HepG2 (cell line): Measurements from ENCODE around the gene AREL1. TPM values are rescaled to one million over a fixed set of nuclear protein-coding genes. Genes with fewer than 3 reads are reported as not detected.

Experiments
- ATAC-seq: fragments of 200-7000 bp; cut with Tn5 transposase; 3 replicates; pipeline ENCODE4 v1.9.1; 2020; ENCODE audit warnings: mild to moderate bottlenecking, moderate library complexity
- BruUV-seq: library from RNA; stranded (reverse); fragments of 400-500 nt; replicated peaks from 2 replicates; lab custom pipeline; 2021; lab: Mats Ljungman, UMichigan
- CTCF ChIA-PET: fragments of 300-600 bp; formaldehyde crosslinking; extraction: SDS; loops from one replicate; lab custom pipeline; 2021; ENCODE audit warnings: low total read pairs, inconsistent platforms, low intra/inter-chr PET ratio; lab: Yijun Ruan, JAX
- POLR2A ChIA-PET: fragments of 350-600 bp; sonication (Branson Sonifier 250); formaldehyde crosslinking; loops from one replicate; lab custom pipeline; 2020; ENCODE audit warnings: antibody characterized with exemption, inconsistent platforms; lab: Yijun Ruan, JAX
- DNase-seq: peaks from one replicate; pipeline ENCODE4 v3.0.0-alpha.2; 2015; ENCODE audit warnings: low spot score
- FAIRE-seq: peaks from 3 replicates; lab custom pipeline; 2011; peaks lifted over from hg19 to GRCh38; lab: Jason Lieb, UNC
- H2AFZ ChIP-seq: one replicate; pipeline ENCODE4 v1.6.1; 2011; ENCODE audit warnings: low read length, inconsistent platforms
- H3K27ac ChIP-seq: fragments of 300-600 bp; 3 replicates; pipeline ENCODE4 v1.8.0; 2011; ENCODE audit warnings: mixed run types, mild to moderate bottlenecking, mixed read lengths, low read length, inconsistent platforms; ENCODE audit not compliant: insufficient read depth; ENCODE audit errors: extremely low read length
- H3K27me3 ChIP-seq, 2 experiments: fragments of 200-600 bp in 1 of 2; 2 replicates in 1 of 2; 3 replicates in 1 of 2; pipeline versions ENCODE4 v1.6.0 to v1.8.0; 2011; ENCODE audit warnings: low read length in 2 of 2, mild to moderate bottlenecking in 2 of 2, moderate library complexity in 2 of 2, inconsistent platforms in 1 of 2; ENCODE audit not compliant: insufficient read depth in 2 of 2, control insufficient read depth in 1 of 2
- H3K36me3 ChIP-seq, 2 experiments: fragments of 200-600 bp in 1 of 2; replicated peaks in 1 of 2; 2 replicates in 1 of 2; 3 replicates in 1 of 2; pipeline versions ENCODE4 v1.5.1 to v1.8.0; 2011; ENCODE audit warnings: low read length in 2 of 2, inconsistent platforms in 1 of 2; ENCODE audit not compliant: insufficient read depth in 2 of 2, control insufficient read depth in 1 of 2
- H3K4me1 ChIP-seq: 2 replicates; pipeline ENCODE4 v1.5.1; 2012; ENCODE audit warnings: low read length, inconsistent platforms; ENCODE audit not compliant: insufficient read depth
- H3K4me2 ChIP-seq: 2 replicates; pipeline ENCODE4 v1.6.0; 2011; ENCODE audit warnings: low read depth, low read length, inconsistent platforms
- H3K4me3 ChIP-seq, 3 experiments: fragments of 200-600 bp in 1 of 3; sonication (generic), shearing (Covaris generic) in 1 of 3; replicated peaks in 1 of 3; 2 replicates each; pipeline ENCODE4 v1.5.1; 2011 to 2016; ENCODE audit warnings: low read length in 3 of 3, inconsistent platforms in 2 of 3, low read depth in 2 of 3, mild to moderate bottlenecking in 2 of 3, control low read depth in 1 of 3, mixed read lengths in 1 of 3; ENCODE audit not compliant: insufficient read depth in 1 of 3
- H3K79me2 ChIP-seq: one replicate; pipeline ENCODE4 v1.6.1; 2011; ENCODE audit warnings: low read length, inconsistent platforms; ENCODE audit not compliant: insufficient read depth
- H3K9ac ChIP-seq: 2 replicates; pipeline ENCODE4 v1.6.0; 2011; ENCODE audit warnings: mild to moderate bottlenecking, low read depth, low read length, inconsistent platforms; ENCODE audit not compliant: insufficient read depth
- H3K9me3 ChIP-seq: 2 replicates; pipeline ENCODE4 v1.5.1; 2012; ENCODE audit warnings: mild to moderate bottlenecking, low read length
- H4K20me1 ChIP-seq: 2 replicates; pipeline ENCODE4 v1.6.0; 2011; ENCODE audit warnings: inconsistent platforms, mild to moderate bottlenecking, low read length, moderate library complexity; ENCODE audit not compliant: insufficient read depth
- HOXA9 ChIP-seq: sonication (generic); formaldehyde crosslinking; IDR thresholded peaks from 2 replicates; pipeline ENCODE4 v1.8.1; 2022; ENCODE audit warnings: missing genetic modification reagents, mild to moderate bottlenecking, moderate library complexity, borderline replicate concordance
- POLR2AphosphoS2 ChIP-seq: IDR thresholded peaks from 2 replicates; pipeline ENCODE4 v1.6.1; 2011; ENCODE audit warnings: low read depth, low read length, improper control_type of control experiment
- RFX1 ChIP-seq: fragments of 450-650 bp; IDR thresholded peaks from 2 replicates; pipeline ENCODE4 v1.6.1; 2017
- TBP ChIP-seq: sonication (generic); formaldehyde crosslinking; IDR thresholded peaks from 2 replicates; pipeline ENCODE4 v1.5.0; 2020; ENCODE audit warnings: missing genetic modification reagents
- YEATS4 ChIP-seq: sonication (generic); formaldehyde crosslinking; IDR thresholded peaks from 2 replicates; pipeline ENCODE4 v1.4.0; 2020; ENCODE audit warnings: missing genetic modification reagents, borderline replicate concordance
- ZFP41 ChIP-seq: sonication (generic); formaldehyde crosslinking; IDR thresholded peaks from 2 replicates; pipeline ENCODE4 v1.4.0; 2020; ENCODE audit warnings: mild to moderate bottlenecking, missing genetic modification reagents, borderline replicate concordance
- ZNF382 ChIP-seq: sonication (generic); formaldehyde crosslinking; IDR thresholded peaks from 2 replicates; pipeline ENCODE4 v1.5.0; 2020; ENCODE audit warnings: missing genetic modification reagents, mild to moderate bottlenecking, borderline replicate concordance
- ZNF530 ChIP-seq: sonication (generic); formaldehyde crosslinking; IDR thresholded peaks from 2 replicates; pipeline ENCODE4 v1.5.0; 2020; ENCODE audit warnings: low read depth, mild to moderate bottlenecking, missing genetic modification reagents
- ZNF558 ChIP-seq: sonication (generic); formaldehyde crosslinking; IDR thresholded peaks from 2 replicates; pipeline ENCODE4 v1.9.0; 2022; ENCODE audit warnings: mild to moderate bottlenecking, missing genetic modification reagents, borderline replicate concordance
- WGBS: methylation state at CpG from one replicate; pipeline ENCODE4 v1.1.6; 2017; ENCODE audit warnings: low lambda C conversion rate; 5-methylcytosine and 5-hydroxymethylcytosine counted together
- in situ Hi-C: cut with HindIII; loops from 2 replicates; pipeline ENCODE4 v1.10.0; 2017; ENCODE audit warnings: low pct_unique_long_range_greater_than_20kb; ENCODE audit not compliant: extremely low pct_ligation_motif_present
- intact Hi-C: fragments of 100-400 bp; cut with micrococcal nuclease; formaldehyde crosslinking; loops from one replicate; pipeline ENCODE4 v1.10.0; 2022; ENCODE audit not compliant: unreplicated experiment
- polyA plus RNA-seq, 8 experiments: library from polyadenylated mRNA; depleted of rRNA in 3 of 8; stranded (reverse) in 7 of 8; unstranded in 1 of 8; fragments of >200 nt; fragmentation: Illumina TruSeq in 4 of 8; extraction: Trizol in 4 of 8; gene quantifications; 2 replicates each; pipeline versions ENCODE4 v1.2.1 to v1.2.3, GENCODE V29; 2011 to 2016; ENCODE audit warnings: low read depth in 4 of 8, missing spikeins in 1 of 8, mixed read lengths in 1 of 8; ENCODE audit not compliant: insufficient read depth in 1 of 8
- total RNA-seq, 5 experiments: library from RNA; depleted of rRNA; stranded (reverse); fragments of >200 nt; fragmentation: Illumina TruSeq; extraction: Trizol; gene quantifications; 2 replicates each; pipeline ENCODE4 v1.2.3, GENCODE V29; 2016; ENCODE audit warnings: low read depth in 1 of 5
- TF ChIP-seq, protein P1 (sequence below): sonication (generic); formaldehyde crosslinking; IDR thresholded peaks from one replicate; pipeline ENCODE4 v1.5.1; 2020; ENCODE audit warnings: mild to moderate bottlenecking, missing genetic modification reagents; ENCODE audit errors: not compliant biosample characterization

Gene AREL1
- total and polyA plus RNA-seq, 2 of the 13 experiments (the other 11 are each of a cell fraction or from before 2014, with no cell fraction given): 21.3 to 25.4 TPM

GRCh38 chr14:74645756-74646470 lies 67.0 kb downstream of the AREL1 start:
- intact Hi-C loops (no loop called here), in situ Hi-C loops (no loop called here)
- CTCF ChIA-PET: no interaction called here
- Histone ChIP-seq H3K4me1 (no peaks in the 10 kb centered on the region), H3K27ac (no peak overlapping the region), H3K9ac (no peak overlapping the region), H3K9me3 (no peaks in the 10 kb centered on the region), H2AFZ (no peak overlapping the region), H3K27me3 (no peaks in the 10 kb centered on the region; a peak in 2 of 5 replicates)
- WGBS: 40% methylated on average over 13 of the region's 13 CpGs
- ATAC-seq (no peak), FAIRE-seq (no peak)
- POLR2A ChIA-PET: interaction anchor here (0.7 kb wide), 1 partner anchor 117 kb away, joined by 3 read pairs; the partner anchor contains the start of gene YLPM1
- no peak for TF ChIP-seq ZNF382 (CRISPR knock-in tag)
- TF ChIP-seq ZNF530: no peak
- no peak for TF ChIP-seq TBP (CRISPR knock-in tag)
- TF ChIP-seq HOXA9 (CRISPR knock-in tag): no peak
- no peak for TF ChIP-seq ZFP41 (CRISPR knock-in tag)
- no peak for TF ChIP-seq POLR2AphosphoS2
- TF ChIP-seq, protein P1, sequence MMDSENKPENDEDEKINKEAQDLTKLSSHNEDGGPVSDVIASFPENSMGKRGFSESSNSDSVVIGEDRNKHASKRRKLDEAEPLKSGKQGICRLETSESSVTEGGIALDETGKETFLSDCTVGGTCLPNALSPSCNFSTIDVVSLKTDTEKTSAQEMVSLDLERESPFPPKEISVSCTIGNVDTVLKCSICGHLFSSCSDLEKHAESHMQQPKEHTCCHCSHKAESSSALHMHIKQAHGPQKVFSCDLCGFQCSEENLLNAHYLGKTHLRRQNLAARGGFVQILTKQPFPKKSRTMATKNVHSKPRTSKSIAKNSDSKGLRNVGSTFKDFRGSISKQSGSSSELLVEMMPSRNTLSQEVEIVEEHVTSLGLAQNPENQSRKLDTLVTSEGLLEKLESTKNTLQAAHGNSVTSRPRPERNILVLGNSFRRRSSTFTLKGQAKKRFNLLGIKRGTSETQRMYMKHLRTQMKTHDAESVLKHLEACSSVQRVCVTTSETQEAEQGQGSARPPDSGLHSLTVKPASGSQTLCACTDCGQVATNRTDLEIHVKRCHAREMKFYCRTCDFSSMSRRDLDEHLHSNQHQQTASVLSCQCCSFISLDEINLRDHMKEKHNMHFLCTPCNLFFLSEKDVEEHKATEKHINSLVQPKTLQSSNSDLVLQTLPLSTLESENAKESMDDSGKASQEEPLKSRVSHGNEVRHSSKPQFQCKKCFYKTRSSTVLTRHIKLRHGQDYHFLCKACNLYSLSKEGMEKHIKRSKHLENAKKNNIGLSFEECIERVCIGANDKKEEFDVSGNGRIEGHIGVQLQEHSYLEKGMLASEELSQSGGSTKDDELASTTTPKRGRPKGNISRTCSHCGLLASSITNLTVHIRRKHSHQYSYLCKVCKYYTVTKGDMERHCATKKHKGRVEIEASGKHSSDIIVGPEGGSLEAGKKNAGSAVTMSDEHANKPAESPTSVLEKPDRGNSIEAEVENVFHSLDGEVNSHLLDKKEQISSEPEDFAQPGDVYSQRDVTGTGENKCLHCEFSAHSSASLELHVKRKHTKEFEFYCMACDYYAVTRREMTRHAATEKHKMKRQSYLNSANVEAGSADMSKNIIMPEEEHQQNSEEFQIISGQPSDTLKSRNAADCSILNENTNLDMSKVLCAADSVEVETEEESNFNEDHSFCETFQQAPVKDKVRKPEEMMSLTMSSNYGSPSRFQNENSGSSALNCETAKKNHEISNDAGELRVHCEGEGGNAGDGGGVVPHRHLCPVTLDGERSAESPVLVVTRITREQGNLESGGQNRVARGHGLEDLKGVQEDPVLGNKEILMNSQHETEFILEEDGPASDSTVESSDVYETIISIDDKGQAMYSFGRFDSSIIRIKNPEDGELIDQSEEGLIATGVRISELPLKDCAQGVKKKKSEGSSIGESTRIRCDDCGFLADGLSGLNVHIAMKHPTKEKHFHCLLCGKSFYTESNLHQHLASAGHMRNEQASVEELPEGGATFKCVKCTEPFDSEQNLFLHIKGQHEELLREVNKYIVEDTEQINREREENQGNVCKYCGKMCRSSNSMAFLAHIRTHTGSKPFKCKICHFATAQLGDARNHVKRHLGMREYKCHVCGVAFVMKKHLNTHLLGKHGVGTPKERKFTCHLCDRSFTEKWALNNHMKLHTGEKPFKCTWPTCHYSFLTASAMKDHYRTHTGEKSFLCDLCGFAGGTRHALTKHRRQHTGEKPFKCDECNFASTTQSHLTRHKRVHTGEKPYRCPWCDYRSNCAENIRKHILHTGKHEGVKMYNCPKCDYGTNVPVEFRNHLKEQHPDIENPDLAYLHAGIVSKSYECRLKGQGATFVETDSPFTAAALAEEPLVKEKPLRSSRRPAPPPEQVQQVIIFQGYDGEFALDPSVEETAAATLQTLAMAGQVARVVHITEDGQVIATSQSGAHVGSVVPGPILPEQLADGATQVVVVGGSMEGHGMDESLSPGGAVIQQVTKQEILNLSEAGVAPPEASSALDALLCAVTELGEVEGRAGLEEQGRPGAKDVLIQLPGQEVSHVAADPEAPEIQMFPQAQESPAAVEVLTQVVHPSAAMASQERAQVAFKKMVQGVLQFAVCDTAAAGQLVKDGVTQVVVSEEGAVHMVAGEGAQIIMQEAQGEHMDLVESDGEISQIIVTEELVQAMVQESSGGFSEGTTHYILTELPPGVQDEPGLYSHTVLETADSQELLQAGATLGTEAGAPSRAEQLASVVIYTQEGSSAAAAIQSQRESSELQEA (CRISPR knock-in tag): no peak
- no peak for TF ChIP-seq YEATS4 (CRISPR knock-in tag)
- TF ChIP-seq ZNF558: no peak
- TF ChIP-seq RFX1: no peak
- TF ChIP-seq, all 625 proteins: peak for 0
- no peak overlapping the region for H3K4me2 ChIP-seq
- no peaks in the 10 kb centered on the region for H3K36me3 ChIP-seq
- H4K20me1 ChIP-seq: no peaks in the 10 kb centered on the region
- DNase-seq: no peak
- no peaks in the 10 kb centered on the region for H3K79me2 ChIP-seq
- BruUV-seq: no TSS peak
- no peak overlapping the region for H3K4me3 ChIP-seq
